GM03348 (cell line): ENCODE measurements around the gene PGBD5.

Source experiments
- DNase-seq: peaks from one replicate; pipeline ENCODE4 v3.0.0; 2012; ENCODE audit warnings: low spot score

The PGBD5 gene

DNA sequence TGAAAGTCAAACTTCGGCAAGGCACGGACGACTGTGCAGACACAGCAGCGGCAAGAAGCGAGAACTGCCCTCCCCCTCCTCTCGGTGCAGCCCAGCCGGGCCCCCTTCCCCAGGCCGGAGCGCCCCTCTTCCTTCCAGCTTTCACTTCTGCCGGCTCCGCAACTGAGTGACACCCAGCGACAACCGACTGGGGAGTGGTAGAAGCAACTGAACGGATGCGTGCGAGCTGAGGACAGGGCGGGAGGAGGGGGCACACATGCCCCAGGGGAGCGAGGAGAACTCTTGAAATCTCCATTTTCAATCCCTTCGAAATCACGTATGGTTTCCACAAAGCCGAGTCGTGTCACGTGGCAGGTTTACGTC lies 146.6 kb downstream of the PGBD5 start:
- DNase-seq, result no peak

DNA sequence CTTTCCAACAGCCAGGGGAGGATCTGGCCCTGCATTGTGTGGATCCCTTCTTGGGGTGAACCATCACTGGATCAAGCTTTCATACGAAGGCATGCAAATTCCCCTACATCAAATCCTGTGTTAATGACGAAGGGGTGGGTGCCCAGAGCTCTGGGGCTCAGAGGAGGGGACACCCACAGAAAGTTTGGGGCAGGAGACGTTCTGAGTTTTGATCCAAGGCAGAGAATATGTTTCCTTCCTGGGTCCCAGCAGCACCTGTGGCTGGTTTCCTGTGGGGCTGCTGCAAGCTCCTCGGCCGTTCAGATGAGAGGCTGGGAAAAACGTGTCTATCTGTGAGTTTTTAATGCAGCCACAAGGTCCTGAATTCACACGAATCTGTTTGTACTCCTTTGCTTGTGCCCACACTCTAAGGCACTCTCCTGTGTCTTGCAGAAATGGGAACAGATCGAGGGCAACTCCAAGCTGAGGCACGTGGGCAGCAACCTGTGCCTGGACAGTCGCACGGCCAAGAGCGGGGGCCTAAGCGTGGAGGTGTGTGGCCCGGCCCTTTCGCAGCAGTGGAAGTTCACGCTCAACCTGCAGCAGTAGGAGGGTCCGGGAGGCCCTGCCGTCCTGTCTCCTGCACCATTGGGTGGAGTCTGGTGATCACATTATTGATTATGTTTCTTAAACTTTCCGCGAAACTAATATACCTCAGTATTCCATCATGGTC lies 147.1 kb downstream of the PGBD5 start:
- no peak for DNase-seq

DNA sequence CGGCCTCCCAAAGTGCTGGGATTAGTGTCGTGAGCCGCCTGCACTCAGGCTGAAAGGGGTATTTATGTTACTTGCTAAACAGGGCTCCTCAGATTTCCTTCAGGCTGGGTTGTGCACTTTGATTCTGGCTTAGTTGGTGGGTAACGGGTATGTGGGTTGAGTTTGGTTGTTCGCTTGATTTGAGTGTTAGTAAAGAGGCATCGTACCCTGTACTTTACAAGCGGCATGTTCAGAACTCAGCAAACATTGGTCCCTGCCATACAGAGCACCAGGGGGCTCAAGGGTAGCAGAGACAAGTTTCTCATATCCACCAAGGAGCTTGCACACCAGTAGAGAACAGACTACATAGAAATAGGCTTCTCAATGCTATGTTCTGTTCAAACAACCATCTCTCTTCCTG lies 147.8 kb downstream of the PGBD5 start:
- no peak for DNase-seq

- DNase-seq, result no peak
Measured at GRCh38 chr1:230277201-230278025, 148.7 kb downstream of the PGBD5 start.

DNA sequence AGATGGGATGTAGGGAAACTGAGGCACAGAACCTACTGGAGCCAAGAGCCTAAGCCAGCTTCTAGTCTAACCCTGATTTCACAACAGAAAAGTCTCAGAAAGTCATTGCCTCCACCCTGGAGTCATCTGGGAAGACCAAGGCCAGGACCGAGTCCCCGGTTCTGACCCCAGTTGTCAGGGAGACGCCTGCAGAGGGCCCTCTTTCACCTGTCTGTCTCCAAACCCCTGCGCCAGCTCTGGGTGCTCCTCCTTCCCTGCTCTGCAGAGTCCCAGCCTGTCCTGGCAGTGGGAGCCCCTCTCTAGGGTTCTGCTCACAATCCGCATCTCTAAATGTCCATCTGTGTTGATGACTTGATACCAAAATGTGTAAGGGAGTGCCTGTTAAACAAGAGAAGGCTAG lies 149.7 kb downstream of the PGBD5 start:
- no peak for DNase-seq

DNA sequence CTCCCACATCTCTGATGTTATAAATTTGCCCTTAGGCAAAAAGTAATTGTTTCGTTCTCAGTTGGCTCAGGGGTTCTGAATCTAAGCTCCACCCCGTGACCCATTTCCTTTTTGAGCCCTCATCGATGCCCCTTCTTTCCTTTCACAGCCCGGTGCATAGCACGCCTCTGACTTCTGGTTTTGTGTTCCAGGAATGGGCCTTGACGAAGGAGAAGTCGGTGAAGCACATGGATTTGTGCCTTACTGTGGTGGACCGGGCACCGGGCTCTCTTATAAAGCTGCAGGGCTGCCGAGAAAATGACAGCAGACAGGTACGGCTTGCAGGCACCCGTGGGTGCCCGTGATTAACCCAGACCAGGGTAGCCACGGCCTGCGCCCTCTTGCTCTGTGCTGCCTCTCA lies 151.9 kb downstream of the PGBD5 start:
- no peak for DNase-seq

DNA sequence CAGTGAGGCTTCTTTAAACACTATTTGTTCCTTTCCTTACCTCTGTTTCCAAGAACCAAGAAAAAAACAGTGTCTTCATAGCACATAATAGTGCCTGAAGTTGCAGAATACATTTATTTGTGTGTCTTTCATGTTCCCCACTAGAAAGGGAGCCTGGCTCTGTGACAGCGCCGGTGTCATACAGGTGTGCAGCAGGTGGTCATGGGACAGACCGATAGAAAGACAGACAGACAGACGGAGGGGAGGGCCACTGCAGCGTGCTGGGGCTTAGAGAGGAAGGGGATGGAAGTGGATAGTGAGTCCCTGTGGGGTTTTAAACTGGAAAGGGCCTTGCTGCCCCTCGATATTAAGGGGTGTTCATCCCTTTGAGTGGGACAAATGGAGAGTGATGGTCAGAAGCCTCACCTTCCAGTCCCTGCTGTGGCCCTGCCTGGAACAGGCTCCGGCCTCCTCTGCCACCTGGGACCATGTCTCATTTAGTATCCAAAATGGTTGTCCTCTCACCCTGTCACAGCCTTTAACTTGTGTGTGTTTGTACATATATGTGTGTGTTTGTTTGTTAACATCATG lies 152.9 kb downstream of the PGBD5 start:
- DNase-seq, result no peak

DNA sequence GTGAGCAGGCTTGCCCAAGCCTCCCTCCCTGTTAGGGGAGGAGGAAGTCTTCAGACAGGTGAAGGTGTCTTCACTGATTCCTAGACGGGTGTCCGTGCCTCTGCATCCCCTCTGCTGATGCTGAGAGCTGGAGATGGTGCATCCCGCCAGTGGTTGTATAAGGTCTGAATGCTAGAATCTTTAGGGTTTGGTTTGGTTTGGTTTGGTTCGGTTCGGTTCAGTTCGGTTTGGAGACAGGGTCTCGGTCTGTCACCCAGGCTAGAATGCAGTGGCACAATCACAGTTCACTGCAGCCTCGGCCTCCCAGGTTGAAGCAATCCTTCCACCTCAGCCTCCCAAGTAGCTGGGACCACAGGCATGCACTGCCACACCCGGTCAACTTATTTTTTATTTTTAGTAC lies 153.6 kb downstream of the PGBD5 start:
- no peak for DNase-seq

DNA sequence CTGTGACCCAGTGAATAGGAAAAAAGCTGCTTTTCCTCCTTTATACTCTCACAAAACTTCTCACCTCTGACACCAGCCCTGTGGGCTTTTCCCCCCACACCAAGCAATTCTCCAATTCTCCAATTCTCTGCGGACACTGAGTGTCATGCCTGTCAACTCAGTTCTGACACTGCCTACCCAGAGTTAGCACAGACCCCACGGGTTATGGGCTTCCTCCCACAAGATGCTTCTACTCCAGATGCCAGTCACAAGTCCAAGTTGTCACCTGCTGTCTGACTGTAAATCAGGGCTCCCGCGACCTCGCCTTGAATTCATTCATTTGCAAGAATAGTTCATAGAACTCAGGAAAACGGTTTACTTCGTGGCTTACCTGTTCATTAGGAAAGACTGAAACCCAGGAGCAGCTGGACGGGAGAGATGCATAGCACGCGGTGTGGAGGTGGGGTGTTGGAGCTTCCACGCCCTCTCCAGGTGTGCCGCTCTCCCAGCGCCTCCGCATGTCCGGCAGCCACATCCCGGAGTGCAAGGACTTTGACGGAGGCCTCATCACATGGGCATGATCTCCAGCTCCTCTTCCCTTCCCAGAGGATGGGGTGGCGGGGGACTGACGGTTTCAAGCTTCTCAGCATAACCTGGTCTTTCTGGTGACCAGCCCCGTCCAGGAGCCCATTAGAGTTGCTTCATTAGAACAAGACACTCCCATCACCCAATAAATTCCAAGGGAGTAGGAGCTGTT lies 154.7 kb downstream of the PGBD5 start:
- no peak for DNase-seq

GRCh38 chr1:230270559-230271281 lies 155.4 kb downstream of the PGBD5 start:
- DNase-seq, result peak; percentile 59

- no peak for DNase-seq
Measured at GRCh38 chr1:230270185-230270558, 156.0 kb downstream of the PGBD5 start.

DNA sequence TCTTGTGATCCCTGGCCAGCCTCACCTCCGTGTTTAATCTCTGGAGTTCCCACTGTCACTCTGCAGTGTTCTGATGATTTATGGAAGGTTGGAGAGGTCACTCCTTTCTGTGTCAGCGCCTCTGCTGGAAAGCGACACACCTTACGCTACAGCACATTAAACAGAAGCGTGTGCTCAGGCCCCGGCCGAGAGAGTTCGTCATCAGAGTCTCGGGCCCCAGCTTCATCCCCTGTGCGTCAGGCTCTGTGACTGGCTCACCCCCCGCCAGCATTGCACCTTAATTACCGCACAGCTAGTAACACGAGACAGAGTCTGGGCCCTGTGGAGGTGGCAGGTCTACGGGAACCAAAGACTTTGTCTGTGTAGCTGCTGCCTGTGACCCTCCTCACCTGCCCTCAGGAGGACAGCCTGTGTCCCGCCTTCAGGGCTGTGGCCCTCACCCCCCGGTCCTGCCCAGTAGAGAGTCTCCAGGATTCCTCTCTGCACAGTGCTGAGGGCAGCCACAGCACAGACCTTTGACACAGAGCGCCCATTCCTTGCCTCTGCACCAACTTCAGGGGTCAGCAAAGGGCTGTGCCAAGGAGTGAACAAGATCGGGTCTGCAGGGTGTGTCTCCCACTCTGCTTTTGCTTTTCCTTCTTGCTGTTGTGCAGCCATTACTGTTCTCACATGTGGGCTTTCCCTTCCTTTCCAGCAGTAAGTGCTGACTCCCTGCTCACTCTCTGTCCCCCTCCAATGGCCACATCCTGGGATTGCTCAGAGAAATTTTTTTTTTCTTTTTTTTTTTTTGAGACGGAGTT lies 157.6 kb downstream of the PGBD5 start:
- peak; percentile 90 for DNase-seq

- no peak for DNase-seq
Measured at GRCh38 chr1:230267338-230268065, 158.6 kb downstream of the PGBD5 start.

DNA sequence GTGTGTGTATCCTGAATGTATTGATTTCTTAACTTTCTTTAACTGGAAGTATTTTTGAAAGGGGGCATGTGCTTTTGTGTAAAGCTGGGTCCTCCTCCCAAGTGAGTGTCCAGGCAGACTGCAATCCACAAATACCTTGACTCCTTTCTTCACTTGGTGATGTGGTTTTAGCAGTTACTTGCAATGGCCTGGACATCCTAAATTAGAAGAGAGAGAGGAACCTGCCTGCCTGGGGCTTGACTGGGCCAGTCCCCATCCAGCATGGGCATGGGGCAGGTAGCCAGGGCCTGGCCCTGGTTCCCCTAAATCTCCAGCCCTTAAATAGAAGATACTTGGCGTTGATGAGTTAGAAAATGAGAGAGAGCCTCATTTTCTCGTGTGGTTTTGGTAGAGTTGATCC lies 159.7 kb downstream of the PGBD5 start:
- no peak for DNase-seq

DNA sequence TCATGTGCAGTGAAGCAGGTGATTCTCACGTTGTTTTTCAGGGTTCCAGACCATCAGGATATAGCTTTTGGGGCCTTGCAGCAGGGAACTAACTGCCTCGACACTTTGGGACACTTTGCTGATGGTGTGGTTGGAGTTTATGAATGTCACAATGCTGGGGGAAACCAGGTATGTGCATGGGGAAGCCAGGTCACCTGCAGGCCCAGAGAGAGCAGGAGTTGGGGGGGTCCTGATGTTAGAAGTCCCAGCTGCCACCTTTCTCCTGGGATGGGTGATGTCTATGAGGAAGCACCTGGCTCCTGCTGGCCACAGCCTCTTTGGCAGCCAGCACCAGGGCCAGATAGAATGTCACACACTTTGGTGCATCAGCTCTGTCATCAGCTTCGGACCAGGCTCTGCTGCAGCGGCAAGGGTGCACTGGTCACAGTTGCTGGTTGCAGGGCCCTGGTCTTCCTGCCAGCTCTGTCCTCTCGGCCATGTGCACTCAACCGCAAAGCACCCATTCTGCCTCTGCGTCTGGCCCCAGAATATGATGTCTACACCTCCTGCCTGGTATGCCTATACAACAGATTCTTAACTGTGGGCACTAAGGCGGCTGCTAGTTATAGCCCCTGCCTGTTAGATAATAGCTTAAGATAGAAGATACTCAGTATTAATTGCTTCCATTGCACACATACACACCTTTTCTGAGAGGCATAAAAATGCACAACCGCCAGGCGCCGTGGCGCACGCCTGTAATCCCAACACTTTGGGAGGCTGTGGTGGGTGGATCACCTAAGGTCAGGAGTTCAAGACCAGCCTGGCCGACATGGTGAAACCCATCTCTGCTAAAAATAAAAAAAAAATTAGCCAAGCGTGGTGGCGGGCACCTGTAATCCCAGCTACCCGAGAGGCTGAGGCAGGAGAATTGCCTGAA lies 160.7 kb downstream of the PGBD5 start:
- no peak for DNase-seq
